ENCODE results near the gene TICRR.

TICRR gene

GRCh38 chr15:89666858-89667705 is 91.8 kb downstream of the TICRR start:
- ATAC-seq (replicated peaks; ENCODE audit: extremely low read depth, poor library complexity, severe bottlenecking) (no peak), DNase-seq (ENCODE audit: low spot score in 2 of 2) (no peak)
- Mint-ChIP-seq H3K4me1 (no peaks in the 10 kb centered on the region), H3K27me3 (peaks cover 35% of the 10 kb centered on the region), H3K36me3 (ENCODE audit: insufficient read depth) (no peaks in the 10 kb centered on the region), H3K9me3 (no peaks in the 10 kb centered on the region), H3K27ac (ENCODE audit: low read depth) (no peak overlapping the region), H3K4me3 (no peak overlapping the region)

- DNase-seq (ENCODE audit: low spot score in 2 of 2), result no peak
- no peaks in the 10 kb centered on the region for H3K4me1 Mint-ChIP-seq
- no peak overlapping the region for H3K4me3 Mint-ChIP-seq
- H3K27ac Mint-ChIP-seq (ENCODE audit: low read depth), result no peak overlapping the region
- no peak for ATAC-seq (replicated peaks; ENCODE audit: extremely low read depth, poor library complexity, severe bottlenecking)
- no peaks in the 10 kb centered on the region for H3K36me3 Mint-ChIP-seq (ENCODE audit: insufficient read depth)
- H3K27me3 Mint-ChIP-seq, result peaks cover 30% of the 10 kb centered on the region
- H3K9me3 Mint-ChIP-seq, result no peaks in the 10 kb centered on the region
Observed at GRCh38 chr15:89667706-89667960, 92.4 kb downstream of the TICRR start.

- Mint-ChIP-seq H3K4me3 (no peak overlapping the region), H3K4me1 (no peaks in the 10 kb centered on the region), H3K27ac (ENCODE audit: low read depth) (no peak overlapping the region), H3K27me3 (peaks cover 24% of the 10 kb centered on the region), H3K9me3 (no peaks in the 10 kb centered on the region), H3K36me3 (ENCODE audit: insufficient read depth) (no peaks in the 10 kb centered on the region)
- ATAC-seq (replicated peaks; ENCODE audit: extremely low read depth, poor library complexity, severe bottlenecking) (no peak), DNase-seq (ENCODE audit: low spot score in 2 of 2) (no peak)
Observed at GRCh38 chr15:89668171-89668570, 92.9 kb downstream of the TICRR start.

GRCh38 chr15:89669309-89669865 is 94.1 kb downstream of the TICRR start:
- Mint-ChIP-seq H3K4me1 (no peaks in the 10 kb centered on the region), H3K36me3 (ENCODE audit: insufficient read depth) (no peaks in the 10 kb centered on the region), H3K9me3 (no peaks in the 10 kb centered on the region), H3K27ac (ENCODE audit: low read depth) (no peak overlapping the region), H3K27me3 (peaks cover 18% of the 10 kb centered on the region), H3K4me3 (no peak overlapping the region)
- DNase-seq (ENCODE audit: low spot score in 2 of 2) (no peak), ATAC-seq (replicated peaks; ENCODE audit: extremely low read depth, poor library complexity, severe bottlenecking) (no peak)

- Mint-ChIP-seq H3K9me3 (no peaks in the 10 kb centered on the region), H3K36me3 (ENCODE audit: insufficient read depth) (no peaks in the 10 kb centered on the region), H3K4me3 (no peak overlapping the region), H3K4me1 (no peaks in the 10 kb centered on the region), H3K27me3 (peaks cover 12% of the 10 kb centered on the region), H3K27ac (ENCODE audit: low read depth) (no peak overlapping the region)
- ATAC-seq (replicated peaks; ENCODE audit: extremely low read depth, poor library complexity, severe bottlenecking) (no peak), DNase-seq (ENCODE audit: low spot score in 2 of 2) (no peak)
Observed at GRCh38 chr15:89669941-89670340, 94.7 kb downstream of the TICRR start.

- ATAC-seq (replicated peaks; ENCODE audit: extremely low read depth, poor library complexity, severe bottlenecking) (no peak), DNase-seq (ENCODE audit: low spot score in 2 of 2) (no peak)
- Mint-ChIP-seq H3K4me3 (no peak overlapping the region), H3K27me3 (peaks cover 10% of the 10 kb centered on the region), H3K27ac (ENCODE audit: low read depth) (no peak overlapping the region), H3K36me3 (ENCODE audit: insufficient read depth) (no peaks in the 10 kb centered on the region), H3K4me1 (no peaks in the 10 kb centered on the region), H3K9me3 (no peaks in the 10 kb centered on the region)
Observed at GRCh38 chr15:89670971-89671560, 95.8 kb downstream of the TICRR start.

GRCh38 chr15:89671687-89672086 is 96.4 kb downstream of the TICRR start:
- DNase-seq (ENCODE audit: low spot score in 2 of 2) (no peak), ATAC-seq (replicated peaks; ENCODE audit: extremely low read depth, poor library complexity, severe bottlenecking) (no peak)
- H3K27me3 Mint-ChIP-seq, result peaks cover 10% of the 10 kb centered on the region
- H3K4me3 Mint-ChIP-seq, result no peak overlapping the region
- H3K36me3 Mint-ChIP-seq (ENCODE audit: insufficient read depth), result no peaks in the 10 kb centered on the region
- H3K4me1 Mint-ChIP-seq, result no peaks in the 10 kb centered on the region
- H3K9me3 Mint-ChIP-seq, result no peaks in the 10 kb centered on the region
- H3K27ac Mint-ChIP-seq (ENCODE audit: low read depth), result no peak overlapping the region

GRCh38 chr15:89672221-89673164 is 97.2 kb downstream of the TICRR start:
- Mint-ChIP-seq H3K27me3 (peaks cover 5% of the 10 kb centered on the region), H3K9me3 (no peaks in the 10 kb centered on the region), H3K36me3 (ENCODE audit: insufficient read depth) (no peaks in the 10 kb centered on the region), H3K27ac (ENCODE audit: low read depth) (no peak overlapping the region), H3K4me1 (no peaks in the 10 kb centered on the region), H3K4me3 (no peak overlapping the region)
- ATAC-seq (replicated peaks; ENCODE audit: extremely low read depth, poor library complexity, severe bottlenecking) (no peak), DNase-seq (ENCODE audit: low spot score in 2 of 2) (no peak)

GRCh38 chr15:89673165-89673512 is 97.9 kb downstream of the TICRR start:
- no peaks in the 10 kb centered on the region for H3K4me1 Mint-ChIP-seq
- no peaks in the 10 kb centered on the region for H3K9me3 Mint-ChIP-seq
- DNase-seq (ENCODE audit: low spot score in 2 of 2) (no peak), ATAC-seq (replicated peaks; ENCODE audit: extremely low read depth, poor library complexity, severe bottlenecking) (no peak)
- H3K27ac Mint-ChIP-seq (ENCODE audit: low read depth), result no peak overlapping the region
- H3K36me3 Mint-ChIP-seq (ENCODE audit: insufficient read depth), result no peaks in the 10 kb centered on the region
- no peaks in the 10 kb centered on the region for H3K27me3 Mint-ChIP-seq
- H3K4me3 Mint-ChIP-seq, result no peak overlapping the region

GRCh38 chr15:89674526-89674925 is 99.3 kb downstream of the TICRR start:
- DNase-seq (ENCODE audit: low spot score in 2 of 2), result no peak
- Mint-ChIP-seq H3K27me3 (no peaks in the 10 kb centered on the region), H3K4me1 (no peaks in the 10 kb centered on the region), H3K27ac (ENCODE audit: low read depth) (no peak overlapping the region), H3K4me3 (no peak overlapping the region), H3K36me3 (ENCODE audit: insufficient read depth) (no peaks in the 10 kb centered on the region), H3K9me3 (no peaks in the 10 kb centered on the region)
- ATAC-seq (replicated peaks; ENCODE audit: extremely low read depth, poor library complexity, severe bottlenecking), result no peak

GRCh38 chr15:89675606-89676005 is 100.3 kb downstream of the TICRR start:
- no peaks in the 10 kb centered on the region for H3K27me3 Mint-ChIP-seq
- H3K27ac Mint-ChIP-seq (ENCODE audit: low read depth), result no peak overlapping the region
- H3K4me1 Mint-ChIP-seq, result no peaks in the 10 kb centered on the region
- no peak overlapping the region for H3K4me3 Mint-ChIP-seq
- ATAC-seq (replicated peaks; ENCODE audit: extremely low read depth, poor library complexity, severe bottlenecking) (no peak), DNase-seq (ENCODE audit: low spot score in 2 of 2) (no peak)
- no peaks in the 10 kb centered on the region for H3K9me3 Mint-ChIP-seq
- no peaks in the 10 kb centered on the region for H3K36me3 Mint-ChIP-seq (ENCODE audit: insufficient read depth)

- Mint-ChIP-seq H3K9me3 (no peaks in the 10 kb centered on the region), H3K36me3 (ENCODE audit: insufficient read depth) (no peaks in the 10 kb centered on the region), H3K4me1 (no peaks in the 10 kb centered on the region), H3K27ac (ENCODE audit: low read depth) (no peak overlapping the region), H3K27me3 (no peaks in the 10 kb centered on the region), H3K4me3 (no peak overlapping the region)
- no peak for ATAC-seq (replicated peaks; ENCODE audit: extremely low read depth, poor library complexity, severe bottlenecking)
- DNase-seq (ENCODE audit: low spot score in 2 of 2), result no peak
Observed at GRCh38 chr15:89677381-89677780, 102.1 kb downstream of the TICRR start.
